HCT116 (cell line): ENCODE results near the gene PRAME. TPM values are rescaled to one million over a fixed set of nuclear protein-coding genes. Genes with fewer than 3 reads are reported as not detected.
"Not testable (repeated sequence)": the region's sequence is repeated elsewhere in the genome, so short reads cannot be mapped to it uniquely, and the experiment has no call there.

Experiments
- ATAC-seq: fragments of 200-7000 bp; cut with Tn5 transposase; 2 replicates; pipeline ENCODE4 v1.9.1; 2020; ENCODE audit warnings: mild to moderate bottlenecking, moderate library complexity
- BruUV-seq: library from RNA; stranded (reverse); fragments of 400-500 nt; replicated peaks from 2 replicates; lab custom pipeline; 2021; lab: Mats Ljungman, UMichigan
- CTCF ChIA-PET: fragments of 300-600 bp; sonication (Branson Sonifier 250); formaldehyde crosslinking; loops from one replicate; lab custom pipeline; 2021; ENCODE audit warnings: antibody characterized with exemption; lab: Charles Lee
- POLR2A ChIA-PET: fragments of 300-600, 350-600 bp; sonication (Branson Sonifier 250); formaldehyde crosslinking; loops from one replicate; lab custom pipeline; 2021; ENCODE audit warnings: antibody characterized with exemption; lab: Charles Lee
- RAD21 ChIA-PET, 2 experiments: fragments of 300-600 bp; sonication (Branson Sonifier 250); formaldehyde crosslinking; loops; one replicate each; lab custom pipeline; 2023; ENCODE audit warnings: low total read pairs in 2 of 2; ENCODE audit not compliant: uncharacterized antibody in 2 of 2, unreplicated experiment in 2 of 2, low non-redundant PET in 1 of 2; lab: Charles Lee
- DNase-seq: peaks from one replicate; pipeline ENCODE4 v3.0.0-alpha.2; 2010; ENCODE audit warnings: low read depth, low spot score
- H2AFZ ChIP-seq: fragments of 200-600 bp; shearing (Covaris generic), sonication (generic); 2 replicates; pipeline ENCODE4 v1.6.1; 2017; ENCODE audit warnings: low read depth, mixed run types, mixed read lengths, antibody characterized with exemption, low read length; ENCODE audit not compliant: poor library complexity, severe bottlenecking
- H3K27ac ChIP-seq: 2 replicates; pipeline ENCODE4 v1.5.1; 2012; ENCODE audit warnings: low read depth, low read length
- H3K27me3 ChIP-seq: fragments of 200-600 bp; sonication (generic); 2 replicates; pipeline ENCODE4 v1.6.1; 2016; ENCODE audit warnings: mixed run types, low read length, mixed read lengths; ENCODE audit not compliant: insufficient read depth
- H3K36me3 ChIP-seq, 2 experiments: fragments of 200-500 bp in 1 of 2; fragments of 200-600 bp in 1 of 2; sonication (Bioruptor generic) in 1 of 2; sonication (generic) in 1 of 2; 2 replicates each; pipeline versions ENCODE4 v1.5.1 to v1.6.1; 2014 to 2016; ENCODE audit warnings: low read length in 2 of 2, inconsistent platforms in 1 of 2, mixed read lengths in 1 of 2, mixed run types in 1 of 2; ENCODE audit not compliant: insufficient read depth in 2 of 2, control insufficient read depth in 1 of 2
- H3K4me1 ChIP-seq, 2 experiments: fragments of 200-600 bp in 1 of 2; sonication (generic) in 1 of 2; 2 replicates each; pipeline versions ENCODE4 v1.5.1 to v1.6.1; 2012 to 2017; ENCODE audit warnings: low read length in 2 of 2, inconsistent platforms in 1 of 2, mild to moderate bottlenecking in 1 of 2, mixed read lengths in 1 of 2, mixed run types in 1 of 2, moderate library complexity in 1 of 2; ENCODE audit not compliant: insufficient read depth in 2 of 2, control insufficient read depth in 1 of 2
- H3K4me2 ChIP-seq: fragments of 200-600 bp; sonication (generic); 2 replicates; pipeline ENCODE4 v1.6.1; 2017; ENCODE audit warnings: mixed run types, low read length, mixed read lengths
- H3K4me3 ChIP-seq, 2 experiments: fragments of 200-600 bp in 1 of 2; sonication (generic) in 1 of 2; replicated peaks in 1 of 2; 2 replicates each; pipeline ENCODE4 v1.5.1; 2011 to 2016; ENCODE audit warnings: low read length in 2 of 2, control low read depth in 1 of 2, low read depth in 1 of 2, mild to moderate bottlenecking in 1 of 2, mixed read lengths in 1 of 2, mixed run types in 1 of 2
- H3K79me2 ChIP-seq: fragments of 200-600 bp; sonication (generic); 2 replicates; pipeline ENCODE4 v1.6.1; 2017; ENCODE audit warnings: mild to moderate bottlenecking, mixed run types, low read length, moderate library complexity, mixed read lengths; ENCODE audit not compliant: insufficient read depth
- H3K9ac ChIP-seq: fragments of 200-600 bp; sonication (generic); 2 replicates; pipeline ENCODE4 v1.6.1; 2016; ENCODE audit warnings: low read length, mixed read lengths
- H3K9me2 ChIP-seq: fragments of 200-600 bp; sonication (generic), shearing (Covaris generic); 2 replicates; pipeline ENCODE4 v1.6.1; 2017; ENCODE audit warnings: mixed run types, mild to moderate bottlenecking, moderate library complexity; ENCODE audit not compliant: insufficient read depth
- H3K9me3 ChIP-seq, 2 experiments: fragments of 200-500 bp in 1 of 2; fragments of 200-600 bp in 1 of 2; sonication (Bioruptor generic) in 1 of 2; sonication (generic) in 1 of 2; 2 replicates each; pipeline ENCODE4 v1.6.1; 2014 to 2017; ENCODE audit warnings: low read length in 2 of 2, mixed read lengths in 2 of 2, inconsistent platforms in 1 of 2, low read depth in 1 of 2, mild to moderate bottlenecking in 1 of 2, mixed run types in 1 of 2, moderate library complexity in 1 of 2; ENCODE audit not compliant: control insufficient read depth in 1 of 2, insufficient read depth in 1 of 2
- H4K20me1 ChIP-seq: fragments of 200-600 bp; sonication (generic), shearing (Covaris generic); 2 replicates; pipeline ENCODE4 v1.6.1; 2017; ENCODE audit warnings: mixed run types, mild to moderate bottlenecking, moderate library complexity; ENCODE audit not compliant: insufficient read depth
- FOSL1 ChIP-seq: IDR thresholded peaks from 2 replicates; pipeline ENCODE4 v1.6.1; 2012; ENCODE audit warnings: low read depth
- POLR2A ChIP-seq: IDR thresholded peaks from 2 replicates; pipeline ENCODE4 v1.7.0; 2011; ENCODE audit warnings: borderline replicate concordance; ENCODE audit not compliant: insufficient read depth, insufficient read length; ENCODE audit errors: extremely low read depth
- POLR2AphosphoS5 ChIP-seq: IDR thresholded peaks from 2 replicates; pipeline ENCODE4 v1.6.1; 2011; ENCODE audit warnings: mild to moderate bottlenecking, low read depth, low read length, moderate library complexity
- RAD21 ChIP-seq: IDR thresholded peaks from 2 replicates; pipeline ENCODE4 v1.6.1; 2012; ENCODE audit warnings: low read depth, mild to moderate bottlenecking
- SP1 ChIP-seq: IDR thresholded peaks from 2 replicates; pipeline ENCODE4 v1.6.1; 2012; ENCODE audit warnings: low read depth
- ZFX ChIP-seq: fragments of 450-650 bp; IDR thresholded peaks from 2 replicates; pipeline ENCODE4 v1.6.1; 2017
- ZNF274 ChIP-seq: fragments of 200-500 bp; sonication (Bioruptor generic); IDR thresholded peaks from 2 replicates; pipeline ENCODE4 v1.6.1; 2014; ENCODE audit warnings: mild to moderate bottlenecking, low read depth, low read length, inconsistent platforms
- intact Hi-C: fragments of 100-400 bp; cut with micrococcal nuclease; formaldehyde crosslinking; loops from 2 replicates; pipeline ENCODE4 v1.10.0; 2022
- total RNA-seq: library from RNA; stranded (reverse); gene quantifications from one replicate; pipeline ENCODE4 v1.2.1, GENCODE V29; 2021; ENCODE audit not compliant: unreplicated experiment

The PRAME gene
- total RNA-seq, 1 experiment from 2014 or later: 28.4 TPM

GRCh38 chr22:22583030-22583429 lies 24.0 kb upstream of the PRAME start:
- no peak overlapping the region for H3K27ac ChIP-seq
- intact Hi-C loops: loop anchor here (10.0 kb wide), 1 partner anchor 118 kb away; no protein-coding TSS in a partner anchor
- H3K4me3 ChIP-seq: no peak overlapping the region
- ATAC-seq (no peak), DNase-seq (no peak)
- H3K9me2 ChIP-seq: no peaks in the 10 kb centered on the region
- H3K36me3 ChIP-seq: no peaks in the 10 kb centered on the region
- H3K9ac ChIP-seq: no peak overlapping the region
- no peaks in the 10 kb centered on the region for H3K79me2 ChIP-seq
- no peak overlapping the region for H2AFZ ChIP-seq
- TF ChIP-seq POLR2A: no peak
- TF ChIP-seq ZNF274: no peak
- no peak for TF ChIP-seq ZFX
- TF ChIP-seq FOSL1: no peak
- TF ChIP-seq SP1: no peak
- TF ChIP-seq RAD21: no peak
- TF ChIP-seq POLR2AphosphoS5: no peak
- peaks cover 5 to 9% of the 10 kb centered on the region in 2 experiments; a peak in 3 of 4 replicates for H3K4me1 ChIP-seq
- ChIA-PET POLR2A (no interaction called here), CTCF (interaction anchor here (0.5 kb wide), 1 partner anchor 39 kb away, joined by 3 read pairs; no protein-coding TSS in a partner anchor), RAD21 (no interaction called here)
- H3K4me2 ChIP-seq: no peak overlapping the region
- no peaks in the 10 kb centered on the region for H3K9me3 ChIP-seq
- BruUV-seq: no TSS peak
- H3K27me3 ChIP-seq: no peaks in the 10 kb centered on the region
- H4K20me1 ChIP-seq: no peaks in the 10 kb centered on the region

GRCh38 chr22:22581524-22581923 lies 22.5 kb upstream of the PRAME start:
- POLR2A ChIA-PET, ATAC-seq, H3K9me3 ChIP-seq, DNase-seq, H4K20me1 ChIP-seq, H3K36me3 ChIP-seq, H3K27me3 ChIP-seq, H3K27ac ChIP-seq, H3K79me2 ChIP-seq, H3K4me1 ChIP-seq, H2AFZ ChIP-seq, RAD21 ChIA-PET, BruUV-seq, H3K4me2 ChIP-seq, H3K4me3 ChIP-seq, H3K9ac ChIP-seq, H3K9me2 ChIP-seq: not testable (repeated sequence)
- CTCF ChIA-PET: interaction anchor here (0.9 to 1.1 kb wide), 2 partner anchors 9 to 159 kb away, joined by 3 to 4 read pairs; no protein-coding TSS in a partner anchor
- intact Hi-C loops: loop anchor here (10.0 kb wide), 1 partner anchor 117 kb away; no protein-coding TSS in a partner anchor
